Renal cortex interstitium (tissue), 11 donors: ENCODE measurements around the gene SLC2A9. TPM values are rescaled to one million over a fixed set of nuclear protein-coding genes. Genes with fewer than 3 reads are reported as not detected.

Experiments
- DNase-seq, 11 donors: peaks; one replicate each; pipeline ENCODE4 v3.0.0-alpha.2; 2013; ENCODE audit warnings: low read depth in 9 of 11, low spot score in 4 of 11; ENCODE audit errors: extremely low read depth in 1 of 11
- polyA plus RNA-seq, 3 donors: library from polyadenylated mRNA; unstranded; fragments of 120-200 nt; gene quantifications; one replicate each; pipeline ENCODE4 v1.2.1, GENCODE V29; 2013; ENCODE audit not compliant: insufficient read length in 3 of 3

The SLC2A9 gene
- polyA plus RNA-seq, 3 donors = 10.0 to 11.1 (median 10.8) TPM

- no peak for DNase-seq
Measured at GRCh38 chr4:9944431-9945425, 76.6 kb downstream of the SLC2A9 start.

GRCh38 chr4:9943761-9944160, 77.5 kb downstream of the SLC2A9 start:
- DNase-seq = no peak

GRCh38 chr4:9942921-9943600, 78.2 kb downstream of the SLC2A9 start:
- no peak for DNase-seq

- DNase-seq = no peak
Measured at GRCh38 chr4:9942139-9942538, 79.2 kb downstream of the SLC2A9 start.

- no peak for DNase-seq
Measured at GRCh38 chr4:9940041-9940440, 81.3 kb downstream of the SLC2A9 start.

GRCh38 chr4:9938933-9939332, 82.4 kb downstream of the SLC2A9 start:
- DNase-seq = no peak

GRCh38 chr4:9937078-9937477, 84.2 kb downstream of the SLC2A9 start:
- DNase-seq = no peak

GRCh38 chr4:9936129-9936644, 85.1 kb downstream of the SLC2A9 start:
- DNase-seq = no peak

- DNase-seq = no peak
Measured at GRCh38 chr4:9933956-9934355, 87.3 kb downstream of the SLC2A9 start.

GRCh38 chr4:9933184-9933583, 88.1 kb downstream of the SLC2A9 start:
- DNase-seq = no peak

GRCh38 chr4:9932771-9933170, 88.5 kb downstream of the SLC2A9 start:
- no peak for DNase-seq

GRCh38 chr4:9931146-9931545, 90.2 kb downstream of the SLC2A9 start:
- no peak for DNase-seq

- DNase-seq = no peak
Measured at GRCh38 chr4:9929111-9929510, 92.2 kb downstream of the SLC2A9 start.

GRCh38 chr4:9927341-9928007, 93.8 kb downstream of the SLC2A9 start:
- no peak for DNase-seq

- no peak for DNase-seq
Measured at GRCh38 chr4:9926586-9926985, 94.7 kb downstream of the SLC2A9 start.

- no peak for DNase-seq
Measured at GRCh38 chr4:9925750-9926439, 95.4 kb downstream of the SLC2A9 start.

- DNase-seq = no peak
Measured at GRCh38 chr4:9924750-9925149, 96.5 kb downstream of the SLC2A9 start.

GRCh38 chr4:9923195-9923812, 98.0 kb downstream of the SLC2A9 start:
- DNase-seq = no peak

GRCh38 chr4:9921326-9921725, 100.0 kb downstream of the SLC2A9 start:
- DNase-seq = no peak
